GM10248 (cell line): ENCODE data around the gene HECA.
A peak's percentile ranks its signal among the peaks of the same experiment; 100 is the strongest.
"Not testable (repeated sequence)": the region's sequence is repeated elsewhere in the genome, so short reads cannot be mapped to it uniquely, and the experiment has no call there.

Source experiments
- CTCF ChIA-PET: fragments of 300-600 bp; sonication (Branson Sonifier 250); formaldehyde crosslinking; extraction: SDS; loops from one replicate; lab custom pipeline; 2021; ENCODE audit warnings: antibody characterized with exemption; lab: Yijun Ruan, JAX
- POLR2A ChIA-PET: fragments of 350-650 bp; sonication (Branson Sonifier 250); formaldehyde crosslinking; extraction: SDS; loops from one replicate; lab custom pipeline; 2020; ENCODE audit warnings: antibody characterized with exemption; lab: Yijun Ruan, JAX
- DNase-seq: peaks from one replicate; pipeline ENCODE4 v3.0.0; 2012; ENCODE audit errors: extremely low spot score
- TF ChIP-seq, protein P1 (sequence below): IDR thresholded peaks from 2 replicates; pipeline ENCODE4 v1.5.1; 2012; ENCODE audit warnings: mild to moderate bottlenecking, low read depth; ENCODE audit errors: extremely low read depth, missing control alignments, control extremely low read depth

Gene HECA

DNA sequence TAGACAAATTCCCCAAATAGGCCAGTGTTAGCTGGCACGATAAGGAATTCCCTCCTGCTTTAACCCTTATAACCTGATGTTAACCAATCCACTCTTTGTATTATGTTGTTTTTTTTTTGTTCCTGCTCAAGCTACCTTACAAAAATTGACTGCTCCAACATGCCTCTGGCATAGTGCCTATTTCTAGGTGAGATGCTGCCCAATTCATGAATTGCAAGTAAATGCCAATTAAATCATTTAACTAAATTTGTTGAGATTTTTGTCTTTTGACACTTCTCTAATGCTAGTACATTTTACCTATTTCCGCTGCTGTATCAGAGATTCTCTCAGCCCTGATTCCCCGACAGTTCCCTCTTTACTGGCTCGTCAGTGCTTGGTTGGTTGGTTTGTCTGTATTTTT is 66.5 kb downstream of the HECA start:
- ChIA-PET CTCF (interaction anchor here (1.2 kb wide), 1 partner anchor 12 kb away, joined by 4 read pairs; no protein-coding TSS in a partner anchor), POLR2A (no interaction called here)
- TF ChIP-seq, protein P1, sequence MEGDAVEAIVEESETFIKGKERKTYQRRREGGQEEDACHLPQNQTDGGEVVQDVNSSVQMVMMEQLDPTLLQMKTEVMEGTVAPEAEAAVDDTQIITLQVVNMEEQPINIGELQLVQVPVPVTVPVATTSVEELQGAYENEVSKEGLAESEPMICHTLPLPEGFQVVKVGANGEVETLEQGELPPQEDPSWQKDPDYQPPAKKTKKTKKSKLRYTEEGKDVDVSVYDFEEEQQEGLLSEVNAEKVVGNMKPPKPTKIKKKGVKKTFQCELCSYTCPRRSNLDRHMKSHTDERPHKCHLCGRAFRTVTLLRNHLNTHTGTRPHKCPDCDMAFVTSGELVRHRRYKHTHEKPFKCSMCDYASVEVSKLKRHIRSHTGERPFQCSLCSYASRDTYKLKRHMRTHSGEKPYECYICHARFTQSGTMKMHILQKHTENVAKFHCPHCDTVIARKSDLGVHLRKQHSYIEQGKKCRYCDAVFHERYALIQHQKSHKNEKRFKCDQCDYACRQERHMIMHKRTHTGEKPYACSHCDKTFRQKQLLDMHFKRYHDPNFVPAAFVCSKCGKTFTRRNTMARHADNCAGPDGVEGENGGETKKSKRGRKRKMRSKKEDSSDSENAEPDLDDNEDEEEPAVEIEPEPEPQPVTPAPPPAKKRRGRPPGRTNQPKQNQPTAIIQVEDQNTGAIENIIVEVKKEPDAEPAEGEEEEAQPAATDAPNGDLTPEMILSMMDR: no peak
- no peak for DNase-seq

DNA sequence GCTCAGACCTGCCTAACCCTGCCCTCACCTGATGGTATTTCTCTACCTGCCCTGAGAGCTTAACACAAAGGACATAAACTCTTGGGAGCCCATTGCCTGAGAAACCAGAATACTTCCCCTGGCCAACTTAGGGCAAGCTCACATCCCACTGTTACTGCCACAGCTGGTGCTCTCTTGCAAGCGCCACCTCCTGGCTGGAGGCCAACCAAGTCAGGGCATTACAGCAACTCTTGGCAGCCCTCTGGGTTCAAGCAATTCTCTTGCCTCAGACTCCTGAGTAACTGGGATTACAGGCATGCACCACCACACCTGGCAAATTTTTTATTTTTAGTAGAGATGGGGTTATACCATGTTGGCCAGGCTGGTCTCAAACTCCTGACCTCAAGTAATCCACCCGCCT is 70.1 kb downstream of the HECA start:
- CTCF ChIA-PET: interaction anchor here (1.5 to 2.5 kb wide), 2 partner anchors 14 to 17 kb away, joined by 7 to 8 read pairs; no protein-coding TSS in a partner anchor
- TF ChIP-seq, protein P1: no peak
- no peak for DNase-seq
- POLR2A ChIA-PET: no interaction called here

DNA sequence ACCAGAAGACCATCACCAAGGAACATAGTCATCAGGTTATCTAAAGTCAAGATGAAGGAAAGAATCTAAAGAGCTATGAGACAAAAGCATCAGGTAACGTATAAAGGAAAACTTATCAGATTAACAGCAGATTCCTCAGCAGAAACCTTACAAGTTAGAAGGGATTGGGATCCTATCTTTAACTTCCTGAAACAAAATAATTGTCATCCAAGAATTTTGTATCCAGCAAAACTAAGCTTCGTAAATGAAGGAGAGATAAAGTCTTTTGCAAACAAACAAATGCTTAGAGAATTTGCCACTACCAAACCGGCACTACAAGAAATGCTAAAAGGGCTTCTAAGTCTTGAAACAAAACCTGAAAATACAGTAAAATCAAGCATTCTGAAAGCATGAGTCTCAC is 71.0 kb downstream of the HECA start:
- CTCF ChIA-PET: interaction anchor here (2.5 kb wide), 1 partner anchor 13 kb away, joined by 8 read pairs; no protein-coding TSS in a partner anchor
- TF ChIP-seq, protein P1: no peak
- DNase-seq: no peak
- POLR2A ChIA-PET: no interaction called here

DNA sequence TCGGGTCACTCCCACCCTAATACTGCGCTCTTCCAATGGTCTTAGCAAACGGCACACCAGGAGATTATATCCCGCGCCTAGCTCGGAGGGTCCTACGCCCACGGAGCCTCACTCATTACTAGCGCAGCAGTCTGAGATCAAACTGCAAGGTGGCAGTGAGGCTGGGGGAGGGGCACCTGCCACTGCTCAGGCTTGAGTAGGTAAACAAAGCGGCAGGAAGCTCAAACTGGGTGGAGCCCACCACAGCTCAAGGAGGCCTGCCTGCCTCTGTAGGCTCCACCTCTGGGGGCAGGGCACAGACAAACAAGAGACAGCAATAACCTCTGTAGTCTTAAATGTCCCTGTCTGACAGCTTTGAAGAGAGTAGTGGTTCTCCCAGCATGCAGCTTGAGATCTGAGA is 75.9 kb downstream of the HECA start:
- DNase-seq, POLR2A ChIA-PET: not testable (repeated sequence)
- CTCF ChIA-PET: interaction anchor here (1.2 kb wide), 1 partner anchor 154 kb away, joined by 3 read pairs; no protein-coding TSS in a partner anchor

DNA sequence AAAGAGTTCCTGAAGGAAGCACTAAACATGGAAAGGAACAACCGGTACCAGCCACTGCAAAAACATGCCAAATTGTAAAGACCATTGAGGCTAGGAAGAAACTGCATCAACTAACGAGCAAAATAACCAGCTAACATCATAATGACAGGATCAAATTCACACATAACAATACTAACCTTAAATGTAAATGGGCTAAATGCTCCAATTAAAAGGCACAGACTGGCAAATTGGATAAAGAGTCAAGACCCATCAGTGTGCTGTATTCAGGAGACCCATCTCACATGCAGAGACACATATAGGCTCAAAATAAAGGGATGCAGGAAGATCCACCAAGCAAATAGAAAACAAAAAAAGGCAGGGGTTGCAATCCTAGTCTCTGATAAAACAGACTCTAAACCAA is 77.6 kb downstream of the HECA start:
- POLR2A ChIA-PET, CTCF ChIA-PET: not testable (repeated sequence)

DNA sequence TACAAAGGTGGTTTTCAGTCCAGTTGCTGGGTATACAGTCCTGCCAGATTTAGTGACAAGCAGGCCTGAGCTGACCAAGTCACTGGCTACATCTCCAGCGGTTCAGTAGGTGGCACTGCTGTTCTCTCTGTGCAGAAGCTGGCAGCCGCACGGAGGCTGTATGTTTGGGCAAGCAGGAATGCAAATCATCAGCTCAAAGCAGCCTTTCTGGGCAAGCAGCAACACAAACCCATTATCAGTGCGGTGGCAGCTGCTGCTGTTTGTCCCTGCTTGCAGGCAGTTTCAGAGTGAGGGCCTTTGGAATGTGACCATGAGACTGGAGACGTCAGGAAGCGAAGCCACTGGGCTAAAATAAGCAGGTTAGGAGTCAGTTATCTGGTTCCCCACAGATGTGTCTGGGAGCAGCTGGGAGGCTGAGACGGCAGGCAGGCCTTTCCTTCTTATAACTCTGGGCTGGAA is 84.4 kb downstream of the HECA start:
- TF ChIP-seq, protein P1: peak; percentile 89
- ChIA-PET CTCF (interaction anchor here (0.6 to 3.3 kb wide), 40 partner anchors 9 to 404 kb away, joined by 3 to 53 read pairs (median 4); partner anchors contain the start of genes CITED2 and TXLNB), POLR2A (no interaction called here)
- DNase-seq: peak; percentile 75

More for the DNA sequence above, 77.6 kb downstream of the HECA start:
- not testable (repeated sequence) for DNase-seq

DNA sequence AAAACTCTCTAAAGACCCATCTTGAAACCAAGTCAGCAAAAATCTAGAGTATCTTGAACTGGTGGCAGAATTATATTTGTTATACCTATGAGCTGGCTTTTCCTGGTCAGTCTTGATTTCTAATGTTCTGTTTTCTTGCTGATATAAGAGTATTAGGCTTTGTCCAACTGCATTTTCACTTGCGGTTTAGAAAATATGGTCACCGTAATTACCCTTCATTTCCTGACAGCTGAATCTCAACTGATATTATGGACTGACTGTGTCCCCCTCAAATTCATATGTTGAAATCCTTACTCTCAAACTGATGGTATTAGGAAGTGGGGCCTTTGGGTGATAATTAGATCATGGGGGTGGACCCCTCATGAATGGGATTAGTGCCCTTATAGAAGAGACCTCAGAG is 84.9 kb downstream of the HECA start:
- TF ChIP-seq, protein P1: no peak
- ChIA-PET CTCF (interaction anchor here (0.6 to 3.3 kb wide), 41 partner anchors 9 to 404 kb away, joined by 3 to 53 read pairs (median 4); partner anchors contain the start of genes CITED2 and TXLNB), POLR2A (no interaction called here)
- no peak for DNase-seq

DNA sequence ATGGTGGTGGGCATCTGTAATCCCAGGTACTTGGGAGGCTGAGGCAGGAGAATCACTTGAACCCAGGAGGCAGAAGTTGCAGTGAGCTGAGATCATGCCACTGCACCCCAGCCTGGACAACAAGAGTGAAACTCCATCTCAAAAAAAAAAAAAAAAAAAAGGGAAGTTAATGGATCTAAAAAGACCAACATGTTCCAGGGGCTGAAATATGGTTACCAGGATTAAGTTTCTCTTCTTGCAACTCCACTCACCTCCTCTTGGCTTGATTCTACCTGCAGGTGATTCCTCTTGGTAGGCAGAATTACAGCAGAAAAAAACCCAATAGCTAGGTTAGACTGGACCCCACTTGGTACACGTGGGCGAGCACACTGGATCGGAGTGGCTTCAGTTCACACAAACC is 93.5 kb downstream of the HECA start:
- DNase-seq: not testable (repeated sequence)

More for the DNA sequence above, 93.5 kb downstream of the HECA start:
- CTCF ChIA-PET: interaction anchor here (1.1 kb wide), 1 partner anchor 9 kb away, joined by 3 read pairs; no protein-coding TSS in a partner anchor
- POLR2A ChIA-PET: not testable (repeated sequence)
